Measurements from ENCODE around the gene TLE7. TPM values are rescaled to one million over a fixed set of nuclear protein-coding genes. Genes with fewer than 3 reads are reported as not detected.
A peak's percentile ranks its signal among the peaks of the same experiment; 100 is the strongest.

Gene TLE7
- total RNA-seq, 4 donors from 2014 or later: not detected

DNA sequence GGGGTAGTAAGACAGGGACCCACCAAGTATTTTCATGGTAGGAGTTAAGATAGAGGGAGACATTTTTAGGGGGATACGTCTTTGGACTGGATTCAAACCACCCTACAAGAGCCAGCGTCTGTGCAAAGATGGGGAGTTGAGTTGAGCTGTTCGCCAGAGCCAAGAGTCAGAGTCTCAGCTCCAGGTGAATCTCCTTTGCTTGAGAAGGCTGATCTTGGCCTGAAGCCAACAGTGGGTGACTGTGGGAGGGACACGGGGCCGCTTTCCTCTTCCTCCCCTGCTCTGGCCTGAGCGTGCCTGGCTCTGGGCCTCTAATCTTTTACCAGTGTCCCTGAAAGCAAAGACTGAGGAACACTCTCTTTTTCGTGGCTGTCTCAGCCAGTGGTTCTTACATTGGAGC is 5.4 kb downstream of the TLE7 start:
- no peak overlapping the region for H3K4me3 ChIP-seq (ENCODE audit: low read depth, poor library complexity, severe bottlenecking)
- WGBS, 2 donors: 75 to 82% methylated on average over 7 of the region's 7 CpGs
- DNase-seq (ENCODE audit: low spot score in 2 of 2): no peak
- intact Hi-C loops (cut with DNase I; ENCODE audit: low total_unique reads): no loop called here
- TF ChIP-seq, protein P1, sequence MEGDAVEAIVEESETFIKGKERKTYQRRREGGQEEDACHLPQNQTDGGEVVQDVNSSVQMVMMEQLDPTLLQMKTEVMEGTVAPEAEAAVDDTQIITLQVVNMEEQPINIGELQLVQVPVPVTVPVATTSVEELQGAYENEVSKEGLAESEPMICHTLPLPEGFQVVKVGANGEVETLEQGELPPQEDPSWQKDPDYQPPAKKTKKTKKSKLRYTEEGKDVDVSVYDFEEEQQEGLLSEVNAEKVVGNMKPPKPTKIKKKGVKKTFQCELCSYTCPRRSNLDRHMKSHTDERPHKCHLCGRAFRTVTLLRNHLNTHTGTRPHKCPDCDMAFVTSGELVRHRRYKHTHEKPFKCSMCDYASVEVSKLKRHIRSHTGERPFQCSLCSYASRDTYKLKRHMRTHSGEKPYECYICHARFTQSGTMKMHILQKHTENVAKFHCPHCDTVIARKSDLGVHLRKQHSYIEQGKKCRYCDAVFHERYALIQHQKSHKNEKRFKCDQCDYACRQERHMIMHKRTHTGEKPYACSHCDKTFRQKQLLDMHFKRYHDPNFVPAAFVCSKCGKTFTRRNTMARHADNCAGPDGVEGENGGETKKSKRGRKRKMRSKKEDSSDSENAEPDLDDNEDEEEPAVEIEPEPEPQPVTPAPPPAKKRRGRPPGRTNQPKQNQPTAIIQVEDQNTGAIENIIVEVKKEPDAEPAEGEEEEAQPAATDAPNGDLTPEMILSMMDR (IDR thresholded peaks at IDR 0.05): no peak
- no peak for TF ChIP-seq POLR2A (IDR thresholded peaks at IDR 0.05)

DNA sequence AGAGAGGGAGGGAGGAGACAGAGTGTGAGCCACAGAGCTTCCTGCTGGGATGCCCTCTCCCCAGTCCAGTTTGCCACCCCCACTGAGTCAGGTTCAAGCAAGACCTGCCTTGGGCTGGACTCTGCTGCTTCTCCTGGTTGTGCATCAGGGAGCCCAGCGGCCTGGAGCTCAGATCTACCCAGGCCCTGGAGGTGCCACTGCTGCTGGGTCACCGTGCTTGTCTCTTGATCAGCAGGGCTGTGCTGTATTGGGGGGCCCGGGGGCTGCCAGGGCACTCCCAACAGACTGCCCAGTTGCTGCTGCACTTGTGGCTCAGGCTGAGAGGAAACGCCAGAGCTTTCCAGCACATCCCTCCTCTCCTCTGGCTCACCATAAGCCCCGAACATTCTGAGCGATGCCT is 8.9 kb downstream of the TLE7 start:
- peak in 1 of 2 donors; percentile 37 for DNase-seq (ENCODE audit: low spot score in 2 of 2)
- no peak overlapping the region for H3K4me3 ChIP-seq (ENCODE audit: low read depth, poor library complexity, severe bottlenecking)
- WGBS, 2 donors: 77 to 79% methylated on average over 5 to 6 of the region's 6 CpGs
- intact Hi-C loops (cut with DNase I; ENCODE audit: low total_unique reads): no loop called here
- TF ChIP-seq POLR2A (IDR thresholded peaks at IDR 0.05): no peak
- TF ChIP-seq, protein P1 (IDR thresholded peaks at IDR 0.05): no peak

DNA sequence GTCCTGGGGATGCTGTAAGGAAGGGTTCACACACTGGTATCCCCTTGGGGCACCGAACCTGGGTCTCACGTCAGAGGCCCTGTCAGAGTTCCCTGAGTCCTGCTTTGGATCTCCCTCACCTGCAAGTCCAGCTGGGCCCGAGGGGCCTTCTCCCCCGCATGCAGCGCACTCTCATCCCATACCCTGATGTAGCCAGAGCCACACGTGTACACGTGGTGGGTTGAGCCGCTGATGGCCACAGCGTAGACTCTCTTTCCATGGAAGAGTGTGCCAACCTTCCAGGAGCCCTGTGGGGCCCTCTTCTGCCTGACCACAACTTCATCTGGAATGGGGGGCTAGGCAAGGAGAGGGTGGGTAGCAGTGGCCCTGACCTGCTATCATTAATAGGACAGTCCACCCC is 9.9 kb downstream of the TLE7 start:
- H3K4me3 ChIP-seq (ENCODE audit: low read depth, poor library complexity, severe bottlenecking): no peak overlapping the region
- intact Hi-C loops (cut with DNase I; ENCODE audit: low total_unique reads): no loop called here
- TF ChIP-seq POLR2A (IDR thresholded peaks at IDR 0.05): no peak
- TF ChIP-seq, protein P1 (IDR thresholded peaks at IDR 0.05): no peak
- WGBS, 2 donors: 89 to 92% methylated on average over 9 of the region's 9 CpGs
- DNase-seq (ENCODE audit: low spot score in 2 of 2): no peak

GRCh38 chr16:71431176-71431575 is 10.7 kb downstream of the TLE7 start:
- intact Hi-C loops (cut with DNase I; ENCODE audit: low total_unique reads): no loop called here
- WGBS, 2 donors: 81 to 86% methylated on average over 14 of the region's 14 CpGs
- no peak for TF ChIP-seq POLR2A (IDR thresholded peaks at IDR 0.05)
- TF ChIP-seq, protein P1 (IDR thresholded peaks at IDR 0.05): no peak
- DNase-seq (ENCODE audit: low spot score in 2 of 2): no peak
- no peak overlapping the region for H3K4me3 ChIP-seq (ENCODE audit: low read depth, poor library complexity, severe bottlenecking)

- WGBS, 2 donors: 73 to 78% methylated on average over 6 of the region's 6 CpGs
- TF ChIP-seq POLR2A (IDR thresholded peaks at IDR 0.05): no peak
- TF ChIP-seq, protein P1 (IDR thresholded peaks at IDR 0.05): no peak
- intact Hi-C loops (cut with DNase I; ENCODE audit: low total_unique reads): no loop called here
- DNase-seq (ENCODE audit: low spot score in 2 of 2): no peak
- H3K4me3 ChIP-seq (ENCODE audit: low read depth, poor library complexity, severe bottlenecking): no peak overlapping the region
Measured at GRCh38 chr16:71430744-71431143, 11.1 kb downstream of the TLE7 start.

DNA sequence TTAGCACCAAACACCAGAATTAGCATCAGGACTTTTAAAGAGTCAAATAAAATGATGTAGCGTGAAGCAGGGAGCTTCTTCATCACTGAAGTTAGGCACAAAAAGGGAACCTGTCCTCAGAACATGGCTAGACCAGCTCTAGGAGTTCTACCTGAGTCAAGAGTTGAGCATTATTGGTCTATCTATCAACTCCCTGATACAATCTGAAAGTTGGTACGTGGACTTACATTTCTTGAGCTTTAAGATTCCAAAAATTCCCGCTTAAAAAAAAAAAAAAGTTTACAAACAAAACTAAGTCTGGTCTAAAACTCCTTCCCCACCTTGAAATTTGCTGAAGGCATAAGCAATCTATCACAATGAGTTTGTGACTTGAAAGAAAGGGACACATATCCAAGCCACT is 12.3 kb downstream of the TLE7 start:
- TF ChIP-seq POLR2A (IDR thresholded peaks at IDR 0.05): no peak
- WGBS, 2 donors: 77 to 79% methylated on average over 3 of the region's 3 CpGs
- intact Hi-C loops (cut with DNase I; ENCODE audit: low total_unique reads): no loop called here
- DNase-seq (ENCODE audit: low spot score in 2 of 2): no peak
- no peak overlapping the region for H3K4me3 ChIP-seq (ENCODE audit: low read depth, poor library complexity, severe bottlenecking)

All from lower leg skin (tissue), 4 donors.